NCI-H1092 (cell line): Measurements from ENCODE around the gene ZFR.
"Not testable (repeated sequence)": the region's sequence is repeated elsewhere in the genome, so short reads cannot be mapped to it uniquely, and the experiment has no call there.

Experiments
- DNase-seq: peaks from one replicate; lab custom pipeline; 2025; lab: John Stamatoyannopoulos, UW

Gene ZFR

GRCh38 chr5:32319926-32320543, 124.5 kb downstream of the ZFR start:
- no peak for DNase-seq

- DNase-seq: no peak
Observed at GRCh38 chr5:32319392-32319791, 125.1 kb downstream of the ZFR start.

GRCh38 chr5:32317041-32317440, 127.5 kb downstream of the ZFR start:
- no peak for DNase-seq

GRCh38 chr5:32315221-32316014, 129.1 kb downstream of the ZFR start:
- DNase-seq: no peak

GRCh38 chr5:32314658-32315057, 129.9 kb downstream of the ZFR start:
- DNase-seq: no peak

GRCh38 chr5:32314152-32314488, 130.4 kb downstream of the ZFR start:
- DNase-seq: not testable (repeated sequence)

GRCh38 chr5:32312595-32313332, 131.8 kb downstream of the ZFR start, which contains the start of gene MTMR12:
TSS of gene MTMR12 (minus strand) at chr5:32312939. CDS start at chr5:32312838, 101 bp downstream.
- DNase-seq: peak; percentile 99

- peak; percentile 51 for DNase-seq
Observed at GRCh38 chr5:32312197-32312594, 132.3 kb downstream of the ZFR start.

- DNase-seq: no peak
Observed at GRCh38 chr5:32311404-32312196, 132.9 kb downstream of the ZFR start.

- DNase-seq: no peak
Observed at GRCh38 chr5:32309761-32310160, 134.8 kb downstream of the ZFR start.

GRCh38 chr5:32308946-32309345, 135.6 kb downstream of the ZFR start:
- DNase-seq: no peak

- no peak for DNase-seq
Observed at GRCh38 chr5:32307769-32308194, 136.8 kb downstream of the ZFR start.

- no peak for DNase-seq
Observed at GRCh38 chr5:32304622-32305021, 139.9 kb downstream of the ZFR start.
